ENCODE data around the gene SDF4.
"Not testable (repeated sequence)": the region's sequence is repeated elsewhere in the genome, so short reads cannot be mapped to it uniquely, and the experiment has no call there.

The SDF4 gene

DNA sequence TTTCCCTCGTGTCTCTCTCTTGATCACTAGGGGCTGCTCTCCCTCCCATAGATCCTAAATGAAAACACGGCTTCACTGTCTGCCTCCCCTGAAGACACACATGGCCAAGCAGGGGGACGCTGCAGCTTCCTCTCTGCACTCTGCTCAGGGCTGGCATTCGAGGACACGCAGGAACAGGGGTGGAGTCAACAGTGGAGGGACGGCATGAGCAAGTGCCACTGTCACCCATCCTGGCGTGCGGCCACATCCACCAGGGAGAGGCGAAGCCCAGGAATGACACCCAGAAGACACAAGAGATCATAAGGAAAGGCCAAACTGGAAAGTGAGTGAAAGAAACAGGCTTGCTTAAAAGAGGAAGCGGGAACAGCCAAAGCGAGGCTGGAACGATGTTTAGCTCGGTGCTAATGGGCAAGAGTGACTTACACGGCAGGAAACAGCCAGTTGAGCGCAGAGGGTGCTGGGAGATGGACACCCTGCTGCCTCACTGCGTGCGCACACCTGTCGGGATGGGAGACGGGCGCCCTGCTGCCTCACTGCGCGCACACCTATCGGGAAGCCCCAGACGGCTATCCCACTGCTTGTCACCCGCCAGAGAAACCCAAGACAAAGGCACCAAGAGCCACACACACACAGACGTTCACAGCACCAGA lies 28.3 kb upstream of the SDF4 start:
- no peak for DNase-seq (ENCODE audit: low read depth)

DNA sequence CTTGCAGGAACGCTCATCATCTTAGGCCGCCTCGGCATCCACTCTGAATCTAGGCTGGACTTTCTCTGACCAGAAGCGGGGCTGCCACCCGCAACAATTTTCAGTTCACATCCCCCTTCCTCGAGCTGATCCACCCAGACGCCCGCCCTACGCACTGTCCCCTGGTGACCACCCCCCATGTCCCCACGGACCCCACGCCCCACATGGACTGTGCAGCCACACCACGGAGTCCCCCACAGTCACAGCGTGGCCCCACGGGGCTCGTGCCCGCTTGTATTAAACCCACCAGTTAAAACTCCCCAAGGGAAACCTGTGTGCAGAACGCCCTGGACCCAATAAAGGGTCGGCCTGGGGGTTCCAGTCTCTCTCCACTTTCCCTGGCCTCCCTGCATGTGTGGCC lies 27.7 kb upstream of the SDF4 start:
- no peak for DNase-seq (ENCODE audit: low read depth)

GRCh38 chr1:1259119-1259488 lies 27.3 kb upstream of the SDF4 start:
- DNase-seq (ENCODE audit: low read depth) = no peak

DNA sequence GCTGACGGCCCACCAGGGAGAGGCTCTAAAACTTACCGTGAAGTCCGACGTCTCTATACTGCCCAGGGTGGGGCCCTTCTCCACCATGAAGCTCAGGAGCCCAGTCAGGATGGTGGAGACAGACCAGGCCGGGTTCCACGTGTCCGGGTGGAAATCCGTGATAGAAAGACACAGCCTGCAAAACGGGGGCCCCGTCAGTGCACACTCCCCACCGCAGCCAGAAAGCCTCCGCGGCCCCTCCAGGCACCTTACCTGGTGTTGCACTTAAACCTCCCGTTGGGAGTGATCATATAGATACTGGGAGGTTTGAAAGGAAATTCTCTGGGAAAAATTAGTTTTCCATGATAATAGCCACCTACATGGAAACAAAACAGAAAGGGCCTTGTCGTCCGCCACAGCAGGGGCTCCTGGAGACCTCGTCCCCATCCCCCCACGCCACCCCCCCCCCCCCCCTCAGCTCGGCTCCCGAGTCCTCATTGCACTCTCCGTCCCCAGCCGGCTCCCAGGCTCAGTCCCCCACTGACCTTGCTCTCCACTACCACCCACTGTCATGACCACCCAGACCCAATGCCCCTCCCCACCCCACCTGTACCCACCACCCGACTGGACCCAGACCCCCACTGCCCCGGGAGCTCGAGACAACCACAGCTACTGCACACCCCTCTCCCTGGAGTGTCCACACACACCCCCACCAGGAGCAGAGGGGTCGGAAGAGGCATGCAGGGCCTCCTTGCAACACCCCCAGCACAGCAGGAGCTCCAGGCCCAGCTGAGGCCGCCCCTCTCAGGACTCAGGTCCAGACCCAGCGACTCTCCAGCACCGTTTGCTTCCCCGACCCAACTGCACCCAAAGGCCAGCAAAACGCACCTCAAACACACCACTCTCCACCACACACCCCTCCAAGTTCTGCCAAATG lies 25.4 kb upstream of the SDF4 start:
- no peak for DNase-seq (ENCODE audit: low read depth)

DNA sequence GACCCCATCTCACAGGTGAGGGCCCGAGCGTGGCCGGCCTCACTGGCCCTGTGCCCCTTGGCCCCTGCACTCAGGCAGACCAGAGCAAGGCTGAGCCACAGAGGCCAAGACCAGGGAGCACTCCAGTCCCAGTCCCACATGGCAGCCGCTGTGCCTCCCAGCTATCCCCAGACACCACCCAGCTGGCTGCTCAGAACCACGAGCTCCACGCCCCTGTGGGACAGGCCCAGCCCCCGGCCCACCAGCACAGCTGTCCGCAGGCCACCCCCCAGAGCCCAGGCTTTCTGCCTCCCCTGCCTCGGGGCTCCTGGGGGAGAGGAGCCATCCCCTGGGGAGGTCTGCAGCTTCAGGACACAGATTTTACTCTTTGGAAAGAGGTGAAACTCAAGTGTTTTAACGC lies 23.8 kb upstream of the SDF4 start:
- DNase-seq (ENCODE audit: low read depth) = no peak

- DNase-seq (ENCODE audit: low read depth) = no peak
Observed at GRCh38 chr1:1255078-1255477, 23.3 kb upstream of the SDF4 start.

DNA sequence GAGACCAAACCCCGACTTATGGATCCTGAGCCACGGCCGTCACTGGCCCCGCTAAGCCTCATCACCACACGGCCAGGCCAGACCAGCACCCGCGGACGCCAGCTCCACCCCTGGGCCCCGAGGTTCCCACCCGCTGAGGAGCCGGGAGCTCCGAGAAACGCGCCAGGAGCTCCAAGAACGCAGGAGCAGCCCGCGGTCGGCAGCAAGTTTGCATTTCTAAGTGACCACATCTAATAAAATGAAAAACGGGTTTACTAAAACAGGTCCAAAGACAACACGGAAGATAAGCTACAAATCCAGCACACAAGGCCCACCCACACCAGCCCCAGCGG lies 22.8 kb upstream of the SDF4 start:
- no peak for DNase-seq (ENCODE audit: low read depth)

DNA sequence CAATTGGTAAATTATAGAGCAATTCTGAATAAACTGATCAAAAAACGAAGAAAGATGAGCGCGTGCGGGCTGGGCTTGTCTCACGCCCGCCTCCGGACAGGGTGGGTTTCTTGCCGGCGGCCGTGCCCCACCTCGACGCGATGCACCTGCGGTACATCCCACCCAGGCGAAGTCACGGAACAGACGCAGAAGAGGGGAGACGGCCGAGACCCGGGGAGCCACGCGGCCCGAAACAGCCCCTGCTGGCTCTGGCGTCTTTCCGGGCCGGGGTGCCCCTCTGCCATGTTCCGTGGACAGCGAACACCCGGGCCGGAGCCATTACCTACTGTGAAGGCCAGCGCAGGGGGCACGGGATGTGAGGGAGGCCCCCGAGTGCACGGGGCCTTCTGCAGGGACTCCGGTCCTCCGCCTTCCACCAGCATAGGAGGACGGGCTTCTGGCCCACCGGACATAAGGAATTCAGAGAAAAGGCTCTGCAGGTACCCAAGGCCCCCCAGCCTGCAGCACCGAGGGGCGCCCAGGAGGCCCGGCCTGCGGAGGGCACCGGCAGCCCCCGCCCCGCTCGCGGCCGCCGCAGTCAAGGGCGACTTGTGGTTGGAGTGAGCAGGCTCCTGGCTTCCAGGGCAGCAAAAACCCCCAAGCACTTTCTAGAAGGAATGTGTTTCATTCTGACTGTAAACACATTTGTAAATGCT lies 22.3 kb upstream of the SDF4 start:
- DNase-seq (ENCODE audit: low read depth) = no peak

GRCh38 chr1:1253314-1253713 lies 21.5 kb upstream of the SDF4 start:
- no peak for DNase-seq (ENCODE audit: low read depth)

DNA sequence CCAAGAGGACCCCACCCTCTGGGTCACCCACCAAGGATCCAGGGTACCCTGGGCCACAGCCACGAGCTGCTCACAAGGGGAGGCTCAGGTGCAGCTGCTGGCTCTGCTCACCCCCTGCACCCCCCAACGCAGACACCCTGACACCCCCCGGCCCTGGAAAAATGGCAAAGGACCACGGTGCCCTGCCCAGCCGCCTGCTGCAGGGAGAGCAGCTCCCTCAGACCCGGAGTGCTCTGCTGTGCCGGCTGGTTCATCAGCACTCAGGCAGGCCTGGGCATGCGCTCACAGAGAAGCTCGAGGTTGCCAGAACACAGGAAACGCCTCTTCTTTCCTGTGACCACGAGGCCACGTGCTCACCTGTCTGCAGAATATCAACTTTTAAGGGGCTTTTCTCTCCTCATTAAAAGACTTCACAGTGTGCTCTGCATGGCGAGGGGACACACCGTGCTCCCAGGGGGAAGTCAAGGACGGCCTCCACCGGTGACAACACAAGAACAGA lies 19.0 kb upstream of the SDF4 start:
- peak; percentile 71 for DNase-seq (ENCODE audit: low read depth)

GRCh38 chr1:1248009-1248913 lies 16.5 kb upstream of the SDF4 start:
- DNase-seq (ENCODE audit: low read depth) = not testable (repeated sequence)

DNA sequence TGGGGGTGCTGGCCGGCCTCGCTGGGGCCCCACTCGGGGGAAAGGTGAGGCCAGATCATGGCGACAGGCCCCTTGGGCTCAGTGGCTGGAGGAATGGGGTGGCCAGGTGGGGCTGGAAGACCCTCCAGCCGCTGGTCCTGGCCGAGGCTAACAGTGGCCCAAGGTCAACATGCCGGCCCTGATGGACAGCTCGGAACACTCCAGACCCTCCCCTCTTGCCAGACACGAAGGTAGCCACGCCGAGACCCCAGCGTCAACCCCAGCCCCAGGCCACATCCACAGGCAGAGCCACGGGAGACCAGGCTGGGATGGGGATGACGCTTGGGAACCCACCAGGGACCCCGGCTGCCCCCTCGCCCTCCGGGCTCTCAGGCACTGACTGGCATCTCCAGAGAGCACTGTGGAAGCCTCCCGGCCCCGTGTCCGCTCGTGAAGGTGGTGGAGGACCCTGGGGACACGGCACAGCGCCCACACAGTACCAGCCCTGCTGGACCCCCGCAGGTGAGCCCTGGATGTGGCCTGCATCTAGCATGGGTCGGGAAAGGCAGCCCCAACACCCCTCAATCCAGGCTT lies 15.6 kb upstream of the SDF4 start:
- DNase-seq (ENCODE audit: low read depth) = no peak

GRCh38 chr1:1246577-1247340 lies 15.0 kb upstream of the SDF4 start, which contains the start of gene C1QTNF12:
TSS of gene C1QTNF12 (minus strand) at chr1:1246722. CDS start at chr1:1246690, 32 bp downstream.
- DNase-seq (ENCODE audit: low read depth) = no peak

GRCh38 chr1:1245817-1246576 lies 14.2 kb upstream of the SDF4 start:
- no peak for DNase-seq (ENCODE audit: low read depth)

DNA sequence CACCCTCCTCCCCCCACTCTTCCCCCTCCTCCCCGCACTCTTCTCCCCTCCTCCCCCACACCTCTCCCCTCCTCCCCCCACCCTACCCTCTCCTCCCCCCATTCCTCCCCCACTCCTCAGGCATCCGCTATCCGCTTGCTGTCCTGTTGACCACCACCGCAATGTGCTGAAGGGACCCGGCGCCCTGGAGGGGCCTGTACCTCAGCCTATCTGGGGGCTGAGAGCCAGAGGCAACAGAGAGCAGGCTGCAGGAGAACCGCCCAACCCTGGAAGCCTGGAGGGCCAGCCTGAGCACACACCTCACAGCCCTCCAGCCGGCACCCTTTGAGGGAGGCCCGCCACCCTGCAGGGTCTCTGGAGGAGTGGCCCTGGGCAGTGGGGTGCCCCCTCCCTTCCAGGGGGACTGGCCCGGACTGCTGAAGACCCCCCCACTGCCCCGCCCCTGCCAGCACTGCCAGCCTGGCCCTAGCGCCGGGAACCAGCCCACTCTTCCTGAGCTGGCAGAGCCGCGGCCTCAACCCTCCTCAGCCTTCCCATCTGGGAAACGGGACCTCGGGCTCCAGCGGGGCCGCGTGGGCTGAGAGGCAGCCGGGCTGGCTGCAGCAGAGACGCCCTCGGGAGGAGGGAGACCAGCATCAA lies 13.5 kb upstream of the SDF4 start:
- DNase-seq (ENCODE audit: low read depth) = no peak

DNA sequence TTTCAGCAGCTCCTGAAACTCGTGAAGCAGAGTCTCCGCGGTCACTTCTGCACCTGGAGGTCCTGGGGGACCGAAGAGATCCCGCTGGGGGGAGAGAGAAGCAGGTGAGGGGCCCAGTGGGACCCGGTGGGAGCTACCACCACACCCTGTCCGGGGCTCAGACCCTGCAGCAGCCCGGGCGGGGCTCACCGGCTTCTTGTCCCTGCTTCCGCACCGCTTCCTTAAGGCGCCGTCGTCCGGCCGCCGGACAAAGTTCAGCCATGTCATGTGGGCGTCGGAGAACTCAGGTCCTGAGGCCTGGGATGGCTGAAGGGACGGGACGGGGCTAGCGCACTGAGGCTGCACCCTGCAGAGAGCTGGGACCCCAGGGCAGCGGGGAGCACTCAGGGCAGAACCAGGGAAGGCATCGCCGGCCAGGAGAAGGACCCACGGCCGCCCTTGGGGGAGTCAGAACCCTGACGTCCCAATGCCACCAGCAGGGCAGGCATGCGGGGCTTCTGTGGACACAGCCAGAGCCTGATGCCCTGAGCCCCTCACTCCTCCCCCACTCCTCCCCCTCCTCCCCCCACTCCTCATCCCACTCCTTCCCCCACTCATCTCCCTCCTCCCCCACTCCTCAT lies 12.5 kb upstream of the SDF4 start:
- DNase-seq (ENCODE audit: low read depth) = no peak

GRCh38 chr1:1243807-1244191 lies 12.0 kb upstream of the SDF4 start:
- no peak for DNase-seq (ENCODE audit: low read depth)

GRCh38 chr1:1243266-1243660 lies 11.5 kb upstream of the SDF4 start:
- DNase-seq (ENCODE audit: low read depth) = no peak
